Measurements from ENCODE around the gene STARD8. TPM values are rescaled to one million over a fixed set of nuclear protein-coding genes. Genes with fewer than 3 reads are reported as not detected.
"Not testable (repeated sequence)": the region's sequence is repeated elsewhere in the genome, so short reads cannot be mapped to it uniquely, and the experiment has no call there.

STARD8 gene
- total RNA-seq, 2 donors from 2014 or later, result 9.1 to 14.1 TPM

- DNase-seq (ENCODE audit: low spot score), result peak; percentile 89
- intact Hi-C loops (cut with DNase I), result no loop called here
Measured at GRCh38 chrX:68684291-68684918, 36.9 kb downstream of the STARD8 start.

GRCh38 chrX:68684919-68685304 is 37.4 kb downstream of the STARD8 start:
- intact Hi-C loops (cut with DNase I), result no loop called here
- no peak for DNase-seq (ENCODE audit: low spot score)

GRCh38 chrX:68685685-68686084 is 38.2 kb downstream of the STARD8 start:
- intact Hi-C loops (cut with DNase I), result no loop called here
- no peak for DNase-seq (ENCODE audit: low spot score)

GRCh38 chrX:68686097-68686977 is 38.9 kb downstream of the STARD8 start:
- DNase-seq (ENCODE audit: low spot score), result no peak
- intact Hi-C loops (cut with DNase I), result no loop called here

GRCh38 chrX:68688931-68689330 is 41.5 kb downstream of the STARD8 start:
- DNase-seq (ENCODE audit: low spot score); intact Hi-C loops (cut with DNase I): not testable (repeated sequence)

- DNase-seq (ENCODE audit: low spot score), result no peak
- intact Hi-C loops (cut with DNase I), result no loop called here
Measured at GRCh38 chrX:68690936-68691501, 43.6 kb downstream of the STARD8 start.

GRCh38 chrX:68691921-68692320 is 44.5 kb downstream of the STARD8 start:
- DNase-seq (ENCODE audit: low spot score), result no peak
- intact Hi-C loops (cut with DNase I), result no loop called here

- DNase-seq (ENCODE audit: low spot score), result no peak
- intact Hi-C loops (cut with DNase I), result no loop called here
Measured at GRCh38 chrX:68692651-68693050, 45.2 kb downstream of the STARD8 start.

GRCh38 chrX:68693481-68694434 is 46.3 kb downstream of the STARD8 start:
- intact Hi-C loops (cut with DNase I), result no loop called here
- peak; percentile 91 for DNase-seq (ENCODE audit: low spot score)

GRCh38 chrX:68694435-68695205 is 47.2 kb downstream of the STARD8 start:
- intact Hi-C loops (cut with DNase I), result no loop called here
- DNase-seq (ENCODE audit: low spot score), result no peak

- no peak for DNase-seq (ENCODE audit: low spot score)
- intact Hi-C loops (cut with DNase I), result no loop called here
Measured at GRCh38 chrX:68695206-68695845, 47.9 kb downstream of the STARD8 start.

GRCh38 chrX:68696267-68696990 is 49.0 kb downstream of the STARD8 start:
- intact Hi-C loops (cut with DNase I), result no loop called here
- no peak for DNase-seq (ENCODE audit: low spot score)

- intact Hi-C loops (cut with DNase I), result no loop called here
- DNase-seq (ENCODE audit: low spot score), result no peak
Measured at GRCh38 chrX:68697036-68697435, 49.6 kb downstream of the STARD8 start.

GRCh38 chrX:68697465-68698125 is 50.1 kb downstream of the STARD8 start:
- no peak for DNase-seq (ENCODE audit: low spot score)
- intact Hi-C loops (cut with DNase I), result no loop called here

- intact Hi-C loops (cut with DNase I), result no loop called here
- DNase-seq (ENCODE audit: low spot score), result no peak
Measured at GRCh38 chrX:68698942-68699341, 51.5 kb downstream of the STARD8 start.

GRCh38 chrX:68699960-68700746 is 52.7 kb downstream of the STARD8 start:
- DNase-seq (ENCODE audit: low spot score), result no peak
- intact Hi-C loops (cut with DNase I), result no loop called here

All from posterior vena cava (tissue), 2 donors.